NB4 (cell line): Measurements from ENCODE around the gene ZNF234.
"Not testable (repeated sequence)": the region's sequence is repeated elsewhere in the genome, so short reads cannot be mapped to it uniquely, and the experiment has no call there.

Experiments used
- DNase-seq: peaks from one replicate; pipeline ENCODE4 v3.0.0; 2010; ENCODE audit warnings: low read depth
- H3K4me3 ChIP-seq: one replicate; pipeline ENCODE4 v1.5.1; 2011; ENCODE audit warnings: mild to moderate bottlenecking, low read depth, low read length, moderate library complexity
- MYC ChIP-seq: IDR thresholded peaks from 2 replicates; pipeline ENCODE4 v1.6.1; 2011; ENCODE audit warnings: low read depth, low read length
- POLR2A ChIP-seq: IDR thresholded peaks from 2 replicates; pipeline ENCODE4 v1.6.1; 2011; ENCODE audit warnings: mild to moderate bottlenecking; ENCODE audit not compliant: insufficient read length; ENCODE audit errors: extremely low read depth
- TF ChIP-seq, protein P1 (sequence below): IDR thresholded peaks from one replicate; pipeline ENCODE4 v1.5.1; 2012; ENCODE audit warnings: low read depth, low read length
- TF ChIP-seq, protein P2 (sequence below): IDR thresholded peaks from 2 replicates; pipeline ENCODE4 v1.6.1; 2011; ENCODE audit warnings: low read depth, low read length

The ZNF234 gene

DNA sequence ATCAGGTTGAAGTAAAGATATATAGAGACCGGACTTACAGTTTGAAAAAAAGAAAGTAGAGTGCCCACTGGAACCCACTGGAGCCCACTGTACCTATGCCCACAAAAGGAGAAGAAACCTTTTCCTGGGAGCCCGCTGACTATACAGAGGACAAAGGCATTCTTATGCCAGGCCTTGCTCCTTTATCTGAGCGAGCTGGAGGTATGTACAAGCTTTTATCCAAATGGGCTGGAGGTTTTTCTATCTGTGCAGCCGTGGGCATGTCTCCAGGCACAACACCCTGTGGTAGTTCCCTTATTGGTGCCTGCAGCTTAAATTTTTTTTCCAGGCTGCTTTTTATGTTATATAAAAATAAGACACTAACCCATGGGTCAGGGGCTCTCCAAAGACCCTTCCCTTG, 8.4 kb downstream of the ZNF234 start:
- H3K4me3 ChIP-seq, result no peak overlapping the region
- TF ChIP-seq MYC (no peak), POLR2A (no peak)
- TF ChIP-seq, protein P1, sequence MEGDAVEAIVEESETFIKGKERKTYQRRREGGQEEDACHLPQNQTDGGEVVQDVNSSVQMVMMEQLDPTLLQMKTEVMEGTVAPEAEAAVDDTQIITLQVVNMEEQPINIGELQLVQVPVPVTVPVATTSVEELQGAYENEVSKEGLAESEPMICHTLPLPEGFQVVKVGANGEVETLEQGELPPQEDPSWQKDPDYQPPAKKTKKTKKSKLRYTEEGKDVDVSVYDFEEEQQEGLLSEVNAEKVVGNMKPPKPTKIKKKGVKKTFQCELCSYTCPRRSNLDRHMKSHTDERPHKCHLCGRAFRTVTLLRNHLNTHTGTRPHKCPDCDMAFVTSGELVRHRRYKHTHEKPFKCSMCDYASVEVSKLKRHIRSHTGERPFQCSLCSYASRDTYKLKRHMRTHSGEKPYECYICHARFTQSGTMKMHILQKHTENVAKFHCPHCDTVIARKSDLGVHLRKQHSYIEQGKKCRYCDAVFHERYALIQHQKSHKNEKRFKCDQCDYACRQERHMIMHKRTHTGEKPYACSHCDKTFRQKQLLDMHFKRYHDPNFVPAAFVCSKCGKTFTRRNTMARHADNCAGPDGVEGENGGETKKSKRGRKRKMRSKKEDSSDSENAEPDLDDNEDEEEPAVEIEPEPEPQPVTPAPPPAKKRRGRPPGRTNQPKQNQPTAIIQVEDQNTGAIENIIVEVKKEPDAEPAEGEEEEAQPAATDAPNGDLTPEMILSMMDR, result no peak
- TF ChIP-seq, protein P2, sequence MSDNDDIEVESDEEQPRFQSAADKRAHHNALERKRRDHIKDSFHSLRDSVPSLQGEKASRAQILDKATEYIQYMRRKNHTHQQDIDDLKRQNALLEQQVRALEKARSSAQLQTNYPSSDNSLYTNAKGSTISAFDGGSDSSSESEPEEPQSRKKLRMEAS, result no peak
- no peak for DNase-seq

DNA sequence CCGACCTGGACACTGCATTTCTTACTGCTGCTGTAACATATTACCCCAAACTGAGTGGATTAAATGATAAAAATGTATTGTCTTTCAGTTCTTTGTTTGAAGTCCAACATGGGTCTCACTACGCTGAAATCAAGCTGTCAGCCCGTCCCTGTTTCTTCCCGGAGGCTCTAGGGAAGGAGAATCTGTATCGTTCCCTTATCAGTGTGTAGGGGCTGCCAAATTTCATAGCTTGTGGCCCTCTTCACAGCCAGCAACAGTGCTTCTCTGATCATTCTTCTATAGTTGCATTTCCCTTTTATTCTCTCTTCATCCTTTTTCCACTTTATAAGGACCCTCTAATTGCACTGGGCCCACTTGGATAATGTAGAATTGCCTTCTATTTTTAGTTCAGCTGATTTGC, 10.1 kb downstream of the ZNF234 start:
- H3K4me3 ChIP-seq, result no peak overlapping the region
- TF ChIP-seq, protein P1, result no peak
- TF ChIP-seq POLR2A (no peak), MYC (no peak)
- TF ChIP-seq, protein P2, result no peak
- DNase-seq, result no peak

DNA sequence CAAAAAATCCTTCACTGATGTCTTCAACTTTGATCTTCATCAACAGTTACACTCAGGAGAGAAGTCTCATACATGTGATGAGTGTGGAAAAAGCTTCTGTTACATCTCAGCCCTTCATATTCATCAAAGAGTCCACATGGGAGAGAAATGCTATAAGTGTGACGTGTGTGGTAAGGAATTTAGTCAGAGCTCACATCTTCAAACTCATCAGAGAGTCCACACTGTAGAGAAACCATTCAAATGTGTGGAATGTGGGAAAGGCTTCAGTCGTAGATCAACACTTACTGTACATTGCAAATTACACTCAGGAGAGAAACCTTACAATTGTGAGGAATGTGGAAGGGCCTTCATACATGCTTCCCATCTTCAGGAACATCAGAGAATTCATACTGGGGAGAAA, 15.1 kb downstream of the ZNF234 start:
- no peak overlapping the region for H3K4me3 ChIP-seq
- TF ChIP-seq, protein P2, result no peak
- TF ChIP-seq, protein P1, result no peak
- TF ChIP-seq POLR2A, result no peak
- no peak for TF ChIP-seq MYC

DNA sequence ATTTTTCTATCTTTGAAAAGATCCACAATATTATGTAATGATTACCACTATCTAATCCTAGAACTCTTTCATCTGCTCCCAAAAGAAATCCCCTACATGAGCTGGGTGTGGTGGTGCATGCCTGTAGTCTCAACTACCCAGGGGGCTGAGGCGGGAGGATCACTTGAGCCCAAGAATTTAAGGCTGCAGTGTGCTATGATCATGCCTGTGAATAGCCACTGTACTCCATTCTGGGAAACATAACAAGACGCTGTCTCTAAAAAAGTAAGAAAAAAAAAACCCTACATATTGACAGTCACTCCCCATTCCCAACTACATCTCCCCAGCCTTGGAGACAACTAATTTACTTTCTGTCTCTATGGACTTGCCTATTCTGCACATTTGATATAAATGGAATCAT, 22.4 kb downstream of the ZNF234 start:
- TF ChIP-seq POLR2A (no peak), MYC (no peak)
- TF ChIP-seq, protein P1, result no peak
- TF ChIP-seq, protein P2, result no peak
- no peak for DNase-seq
- no peak overlapping the region for H3K4me3 ChIP-seq

More for the DNA sequence above, 15.1 kb downstream of the ZNF234 start:
- no peak for DNase-seq

DNA sequence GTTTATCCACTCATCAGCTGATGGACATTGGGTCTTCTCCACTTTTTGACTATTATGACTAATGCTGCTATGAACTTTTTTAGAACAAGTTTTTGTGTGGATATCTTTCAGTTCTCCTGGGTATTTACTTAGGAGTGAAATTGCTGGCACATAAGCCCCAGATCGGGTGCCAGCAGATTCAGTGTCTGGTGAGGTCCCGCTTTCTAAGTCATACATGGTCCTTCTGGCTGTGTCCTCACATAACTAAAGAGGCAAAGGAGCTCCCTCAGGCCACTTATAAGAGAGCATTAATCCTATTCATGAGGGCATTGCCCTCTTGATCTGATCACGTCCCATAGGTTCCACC, 22.9 kb downstream of the ZNF234 start:
- TF ChIP-seq MYC (no peak), POLR2A (no peak)
- TF ChIP-seq, protein P1, result no peak
- TF ChIP-seq, protein P2, result no peak
- no peak for DNase-seq
- H3K4me3 ChIP-seq, result peak overlapping the region; percentile 90

DNA sequence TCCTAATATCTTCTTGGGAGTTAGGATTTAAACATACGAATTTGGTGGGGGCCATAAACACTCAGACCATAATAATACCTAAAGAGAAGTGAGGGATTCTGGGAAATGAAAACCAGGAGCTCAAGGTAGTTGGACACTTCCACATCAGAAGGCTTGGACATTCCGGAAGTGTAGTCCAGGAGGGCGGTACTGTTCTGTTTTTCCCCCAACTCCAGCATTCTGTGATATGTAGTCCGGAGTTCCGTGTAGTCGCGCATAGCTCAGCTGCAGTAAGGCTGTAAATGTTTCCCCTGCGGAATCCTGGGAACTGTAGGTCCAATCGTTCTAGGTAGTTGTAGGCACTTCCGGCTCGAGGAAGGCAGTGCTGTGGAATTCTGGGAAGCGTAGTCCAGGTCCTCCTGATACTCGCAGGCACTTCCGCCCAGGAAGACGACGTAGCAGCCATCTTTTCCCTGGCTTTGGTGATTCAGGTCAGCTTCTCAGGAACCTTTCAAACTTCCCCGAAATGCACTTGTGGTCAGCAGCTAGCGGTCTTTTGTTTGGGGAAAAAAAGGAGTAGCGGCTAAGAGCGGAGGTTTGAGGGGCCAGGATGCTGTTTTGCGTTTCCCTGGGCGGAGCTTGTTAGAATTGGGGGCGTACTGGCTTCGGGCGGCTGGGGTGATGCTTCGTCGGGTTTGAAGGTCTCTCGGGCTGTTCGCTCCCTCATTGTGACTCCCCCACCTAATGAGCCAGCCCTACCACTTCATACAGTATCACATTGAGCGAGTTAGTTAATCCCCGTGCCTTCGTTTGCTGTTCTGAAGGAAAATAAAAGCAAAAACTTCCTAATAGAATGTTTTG, 23.5 kb downstream of the ZNF234 start, which contains the start of gene ZNF226:
ZNF226 (plus strand) TSS at position 428 of the 840 bp plus-strand sequence. CDS start 4,981 bp downstream, outside the sequence.
- H3K4me3 ChIP-seq, result peak within 1 kb of the TSS; percentile 90
- peak; percentile 55 for TF ChIP-seq POLR2A
- TF ChIP-seq, protein P1, result no peak
- TF ChIP-seq, protein P2, result no peak
- peak; percentile 42 for TF ChIP-seq MYC

DNA sequence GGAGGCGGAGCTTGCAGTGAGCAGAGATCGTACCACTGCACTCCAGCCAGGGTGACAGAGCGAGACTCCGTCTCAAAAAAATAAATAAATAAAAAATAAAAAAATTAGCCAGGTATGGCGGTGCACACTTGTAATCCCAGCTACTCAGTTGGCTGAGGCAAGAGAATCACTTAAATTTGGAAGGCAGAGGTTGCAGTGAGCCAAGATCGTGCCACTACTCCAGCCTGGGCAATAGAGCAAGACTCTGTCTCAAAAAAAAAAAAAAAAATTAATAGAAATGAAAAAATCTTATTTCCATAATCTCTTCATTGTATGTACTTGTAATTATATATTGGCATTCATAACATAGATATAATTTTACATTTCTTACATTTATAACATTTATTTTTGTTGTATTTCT, 29.3 kb downstream of the ZNF234 start:
- not testable (repeated sequence) for H3K4me3 ChIP-seq, DNase-seq

More for the DNA sequence above, 23.5 kb downstream of the ZNF234 start, which contains the start of gene ZNF226:
- peak; percentile 95 for DNase-seq
